ENCODE results near the gene RNF113A. TPM values are rescaled to one million over a fixed set of nuclear protein-coding genes. Genes with fewer than 3 reads are reported as not detected.
A peak's percentile ranks its signal among the peaks of the same experiment; 100 is the strongest.
"Not testable (repeated sequence)": the region's sequence is repeated elsewhere in the genome, so short reads cannot be mapped to it uniquely, and the experiment has no call there.

Gene RNF113A
- polyA plus RNA-seq (2013, experiment 1 of 2; ENCODE audit: insufficient read length): 12.5 TPM
- polyA plus RNA-seq (2013, experiment 2 of 2; ENCODE audit: insufficient read length): 13.1 TPM

- DNase-seq: peak; percentile 85
Measured at GRCh38 chrX:119871599-119872395, at the start of gene RNF113A, which contains the start of gene NDUFA1. TSS of gene RNF113A (minus strand) at chrX:119871733. CDS start at chrX:119871613, 120 bp downstream. TSS of gene NDUFA1 (plus strand) at chrX:119871832. CDS start at chrX:119871912, 80 bp downstream.

- no peak for DNase-seq
Measured at GRCh38 chrX:119919835-119920585, 48.5 kb upstream of the RNF113A start.

- DNase-seq: no peak
Measured at GRCh38 chrX:119917877-119918276, 46.3 kb upstream of the RNF113A start.

GRCh38 chrX:119916310-119916709 is 44.8 kb upstream of the RNF113A start:
- no peak for DNase-seq

GRCh38 chrX:119900976-119901375 is 29.4 kb upstream of the RNF113A start:
- DNase-seq: no peak

- DNase-seq: no peak
Measured at GRCh38 chrX:119899125-119899524, 27.6 kb upstream of the RNF113A start.

- no peak for DNase-seq
Measured at GRCh38 chrX:119895843-119896326, 24.4 kb upstream of the RNF113A start, which contains the start of gene AKAP14. TSS of gene AKAP14 (plus strand) at chrX:119895893. CDS start at chrX:119903224, 7,331 bp downstream.

- DNase-seq: not testable (repeated sequence)
Measured at GRCh38 chrX:119891961-119892692, 20.6 kb upstream of the RNF113A start.

- DNase-seq: not testable (repeated sequence)
Measured at GRCh38 chrX:119890626-119891025, 19.1 kb upstream of the RNF113A start.

- DNase-seq: peak; percentile 59
Measured at GRCh38 chrX:119887721-119888425, 16.3 kb upstream of the RNF113A start.

GRCh38 chrX:119885554-119886428 is 14.3 kb upstream of the RNF113A start:
- DNase-seq: peak; percentile 31

- peak; percentile 57 for DNase-seq
Measured at GRCh38 chrX:119880552-119881437, 9.3 kb upstream of the RNF113A start.

- DNase-seq: no peak
Measured at GRCh38 chrX:119880076-119880475, 8.5 kb upstream of the RNF113A start.

- DNase-seq: no peak
Measured at GRCh38 chrX:119878740-119879139, 7.2 kb upstream of the RNF113A start.

GRCh38 chrX:119871245-119871598 is 311 bp downstream of the RNF113A start:
- DNase-seq: no peak

- peak; percentile 55 for DNase-seq
Measured at GRCh38 chrX:119870626-119871131, 854 bp downstream of the RNF113A start.

- DNase-seq: peak; percentile 0
Measured at GRCh38 chrX:119853444-119853843, 18.1 kb downstream of the RNF113A start.

GRCh38 chrX:119852382-119853353 is 18.9 kb downstream of the RNF113A start, which contains the start of gene UPF3B:
TSS of gene UPF3B (minus strand) at chrX:119852963. CDS start at chrX:119852928, 35 bp downstream.
- DNase-seq: peak; percentile 98
